ENCODE measurements around the gene DOC2B.
"Not testable (repeated sequence)": the region's sequence is repeated elsewhere in the genome, so short reads cannot be mapped to it uniquely, and the experiment has no call there.

Gene DOC2B

DNA sequence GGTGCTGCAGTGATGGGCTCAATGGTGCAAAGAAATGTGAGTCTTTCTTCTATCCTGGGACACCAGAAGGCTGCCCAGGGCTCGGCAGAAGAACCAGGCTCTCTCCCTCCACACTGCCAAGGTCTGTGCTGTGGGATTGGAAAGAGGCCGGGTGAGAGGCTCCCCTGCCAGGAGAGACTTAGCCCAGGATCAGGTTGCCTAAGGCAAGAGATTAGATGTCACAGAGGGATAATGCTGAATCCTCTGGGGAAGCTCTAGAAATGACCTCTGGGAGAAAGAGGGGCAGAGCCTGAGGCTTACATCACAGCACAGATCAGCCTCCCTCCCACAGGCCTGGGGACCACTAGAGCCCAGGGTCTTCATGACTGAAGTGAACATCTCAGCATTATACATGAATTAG is 5.7 kb upstream of the DOC2B start:
- DNase-seq: no peak

DNA sequence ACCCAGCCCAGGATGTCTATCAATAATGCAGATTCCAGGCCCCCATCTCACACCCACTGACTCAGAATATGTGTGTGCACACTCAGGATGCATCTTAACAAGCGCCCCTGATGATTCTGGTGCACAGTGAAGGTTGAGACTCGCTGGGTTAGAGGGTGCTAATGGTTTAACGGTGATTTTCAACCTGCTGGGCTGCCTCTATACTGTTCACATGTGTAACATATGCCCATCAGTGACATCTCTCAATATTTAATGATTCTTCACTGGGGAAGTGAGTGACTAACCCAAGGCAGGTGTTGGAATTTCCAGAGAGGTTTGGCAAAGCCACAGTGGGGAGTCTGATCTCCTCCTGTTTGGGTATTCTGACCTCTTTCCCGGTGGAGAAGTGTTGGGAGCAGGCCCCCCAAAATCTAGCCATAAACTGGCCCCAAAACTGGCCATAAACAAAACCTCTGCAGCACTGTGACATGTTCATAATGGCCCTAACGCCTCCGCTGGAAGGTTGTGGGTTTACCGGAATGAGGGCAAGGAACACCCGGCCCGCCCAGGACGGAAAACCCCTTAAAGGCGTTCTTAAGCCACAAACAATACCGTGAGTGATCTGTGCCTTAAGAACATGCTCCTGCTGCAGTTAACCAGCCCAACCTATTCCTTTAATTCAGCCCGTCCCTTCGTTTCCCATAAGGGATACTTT is 4.1 kb upstream of the DOC2B start:
- no peak for DNase-seq

DNA sequence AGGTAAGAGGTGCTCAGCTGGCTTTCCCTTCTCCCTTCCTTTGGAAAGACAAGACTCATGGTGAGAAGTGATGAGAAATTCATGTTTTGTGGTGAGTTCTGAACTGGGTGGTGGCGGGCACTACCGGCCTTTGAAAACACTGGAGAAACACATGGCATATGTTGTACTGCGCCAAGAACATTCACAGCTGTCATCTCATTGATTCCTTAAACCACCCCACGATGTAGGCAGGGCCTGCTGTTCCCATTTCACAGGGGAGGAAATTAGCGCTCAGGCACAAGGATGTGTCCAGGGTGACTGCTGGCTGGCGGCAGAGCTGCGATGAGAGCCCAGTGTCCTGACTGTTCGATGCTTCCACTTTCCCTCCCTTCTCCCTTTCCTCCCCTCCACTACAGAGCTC is 1.6 kb upstream of the DOC2B start:
- no peak for DNase-seq

DNA sequence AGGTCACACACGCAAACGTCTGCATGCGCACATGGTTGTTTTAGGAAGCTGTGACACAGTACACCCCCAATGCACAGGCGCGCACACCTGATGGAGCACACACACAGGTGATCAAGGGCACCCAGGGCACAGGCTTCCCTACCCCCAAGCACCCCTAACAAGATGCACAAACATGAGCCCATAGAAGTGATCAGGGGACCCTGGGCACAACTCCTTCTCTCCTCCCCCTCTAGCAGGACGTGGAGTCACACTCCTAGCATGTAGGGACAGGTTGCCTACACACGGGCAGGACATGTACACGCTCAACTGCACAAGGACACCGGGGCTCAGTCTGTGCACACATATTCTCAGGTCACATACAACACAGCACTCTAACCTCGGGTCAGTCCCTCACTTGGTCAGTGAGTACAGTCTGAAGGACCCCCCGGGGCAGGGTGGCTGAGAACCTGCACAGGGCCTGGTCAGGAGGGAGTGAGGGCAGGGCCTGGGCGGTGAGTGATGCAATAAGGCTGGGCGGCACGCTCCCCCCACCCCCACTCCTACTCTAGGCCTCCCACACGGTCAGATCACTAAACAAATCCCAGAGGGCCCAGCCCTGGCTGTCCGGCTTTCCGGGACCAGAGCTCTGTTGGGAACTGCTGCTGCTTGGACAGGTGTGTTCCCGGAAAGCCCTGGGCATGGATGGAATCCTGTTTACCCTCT is 751 bp upstream of the DOC2B start:
- no peak for DNase-seq

DNA sequence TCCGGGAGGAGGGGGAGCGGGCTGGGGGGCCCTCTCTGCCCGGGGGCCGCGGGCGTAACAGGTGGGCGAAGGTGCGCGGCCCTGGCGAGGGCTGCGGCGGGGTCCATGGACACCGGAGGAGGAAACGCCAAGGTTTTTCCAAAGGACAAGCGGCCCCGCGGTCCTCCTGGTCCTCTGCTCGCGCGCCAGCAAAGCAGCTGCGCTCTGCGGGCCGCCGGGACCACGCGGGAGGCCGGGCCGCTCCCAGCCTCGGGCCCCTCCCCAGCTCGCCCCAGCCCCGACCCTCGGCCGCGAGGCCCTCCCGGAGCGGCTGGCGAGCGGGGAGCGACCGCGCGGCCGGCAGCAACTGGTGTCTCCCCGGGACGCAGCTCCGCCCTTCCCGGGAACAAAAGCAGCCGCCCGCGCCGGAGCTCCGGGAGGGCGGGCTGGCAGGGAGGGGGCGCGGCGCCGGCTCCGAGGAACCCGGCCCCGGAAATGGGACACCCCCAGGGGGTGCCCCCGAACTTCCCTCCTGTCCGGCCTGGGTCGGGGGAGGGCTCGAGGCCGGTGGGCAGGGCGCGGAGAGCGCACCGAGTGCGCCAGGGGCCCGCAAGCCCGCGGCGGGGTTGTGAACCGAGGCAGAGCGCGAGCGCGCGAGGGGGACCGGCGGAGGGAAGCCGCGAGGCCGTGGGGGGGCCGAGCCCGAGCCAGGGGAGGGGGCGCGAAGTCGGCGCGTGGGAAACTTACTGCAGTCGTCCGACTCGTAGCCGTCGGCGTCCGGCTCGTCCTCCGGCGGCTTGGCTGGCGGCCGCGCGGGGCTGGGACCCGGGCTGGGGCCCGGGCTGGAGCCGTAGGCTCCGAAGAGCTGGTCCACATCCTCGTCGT is 837 bp downstream of the DOC2B start:
- DNase-seq: no peak

DNA sequence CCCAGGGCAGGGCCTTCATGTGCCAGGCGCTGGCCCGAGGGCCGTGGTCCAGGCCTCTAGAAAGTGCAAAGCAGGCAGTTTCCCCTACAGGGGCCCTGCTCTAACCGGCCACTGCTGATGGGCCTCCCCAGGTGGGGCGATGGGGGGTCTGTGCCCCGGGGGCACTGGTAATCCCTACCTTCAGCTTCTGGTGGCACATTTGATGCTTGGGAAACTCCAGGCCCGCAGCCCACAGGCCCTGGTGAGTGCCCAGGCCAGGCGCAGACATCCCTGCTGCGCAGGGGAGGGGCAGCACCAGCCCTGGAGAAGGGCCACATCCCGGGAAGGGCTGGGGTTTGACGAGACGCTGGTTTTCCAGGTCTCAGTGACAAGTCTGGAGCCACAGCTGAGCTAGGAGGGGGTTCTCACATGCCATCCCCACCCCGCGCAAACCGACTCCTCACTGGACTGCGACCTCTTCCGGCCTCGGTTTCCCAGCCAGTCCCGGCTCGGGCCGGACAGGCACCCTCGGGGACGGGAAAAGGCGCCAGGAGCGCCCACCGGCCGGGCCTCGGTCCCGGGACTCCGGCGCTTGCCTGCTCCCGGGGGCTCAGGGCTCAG is 1.6 kb downstream of the DOC2B start:
- DNase-seq: no peak

DNA sequence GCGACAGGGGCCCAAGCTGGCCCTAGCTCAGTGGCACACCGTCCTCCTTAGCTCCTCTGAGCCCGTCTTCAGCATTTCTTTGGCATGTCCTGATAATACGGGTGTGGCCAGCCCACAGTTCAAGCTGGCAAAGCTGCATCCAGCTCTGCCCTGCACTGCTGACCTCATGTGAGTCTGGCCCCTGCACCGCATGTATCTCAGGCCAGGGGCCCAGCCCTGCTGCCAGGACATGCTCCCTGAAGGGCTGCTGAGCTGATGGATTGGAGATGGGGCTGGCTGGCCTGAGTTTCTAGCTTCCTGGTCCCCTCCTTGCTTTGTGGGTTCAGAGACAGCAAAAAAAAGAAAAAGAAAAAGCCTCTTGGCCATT is 2.4 kb downstream of the DOC2B start:
- DNase-seq: no peak

DNA sequence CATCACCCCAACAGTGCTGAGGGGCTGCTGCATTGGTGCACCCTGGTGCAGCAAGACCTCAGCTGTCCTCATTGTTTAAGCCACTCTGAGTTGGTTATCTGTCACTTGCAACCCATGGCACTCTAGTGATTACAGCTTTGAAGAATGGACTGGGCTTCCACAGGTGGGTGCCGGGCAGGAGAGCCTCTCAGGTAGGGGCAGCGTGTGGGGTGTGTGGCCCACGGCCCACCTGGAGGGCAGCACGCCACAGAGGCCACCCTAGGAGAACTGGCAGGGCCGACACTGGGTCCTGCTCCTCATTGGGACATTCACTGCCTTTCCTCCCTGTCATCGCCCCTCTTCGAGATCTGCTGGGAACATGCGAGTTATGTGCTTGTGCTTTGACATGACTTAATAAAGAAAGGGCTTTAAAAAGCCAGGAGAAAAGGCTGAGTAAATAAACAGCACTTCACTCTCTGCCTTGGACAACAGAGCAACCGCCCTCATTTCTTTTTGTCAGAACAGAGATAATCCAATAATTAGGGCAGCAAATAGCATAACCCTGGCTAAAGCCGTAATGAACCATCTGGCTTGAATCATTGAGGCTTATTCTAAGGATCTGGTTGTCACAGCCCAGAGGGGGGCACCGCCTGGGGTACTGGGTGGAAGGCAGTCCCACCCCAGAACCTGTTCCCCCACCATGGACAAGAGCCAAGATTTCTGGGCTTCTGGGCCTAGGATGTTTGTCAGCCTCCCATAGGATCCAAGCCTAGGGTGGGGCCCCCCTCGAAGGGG is 3.0 kb downstream of the DOC2B start:
- no peak for DNase-seq

DNA sequence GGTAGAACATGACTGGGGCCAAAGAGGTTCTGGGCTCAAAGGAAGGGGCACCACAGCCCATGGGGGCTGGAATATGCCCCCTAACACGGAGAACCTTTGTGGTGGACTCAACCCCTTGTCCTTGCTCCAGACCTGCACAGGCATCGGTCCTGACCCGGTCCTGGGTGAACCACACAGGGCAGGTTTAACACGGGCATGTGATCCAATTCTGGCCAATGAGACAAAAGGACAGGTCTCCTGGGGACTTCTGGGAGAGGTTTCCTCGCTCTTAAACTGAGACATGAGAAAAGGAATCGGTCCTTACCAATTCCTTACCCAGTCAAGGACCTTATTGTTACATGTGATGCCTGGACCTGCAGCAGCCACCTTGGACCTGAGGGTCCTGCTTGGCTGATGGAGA is 3.7 kb downstream of the DOC2B start:
- DNase-seq: no peak

DNA sequence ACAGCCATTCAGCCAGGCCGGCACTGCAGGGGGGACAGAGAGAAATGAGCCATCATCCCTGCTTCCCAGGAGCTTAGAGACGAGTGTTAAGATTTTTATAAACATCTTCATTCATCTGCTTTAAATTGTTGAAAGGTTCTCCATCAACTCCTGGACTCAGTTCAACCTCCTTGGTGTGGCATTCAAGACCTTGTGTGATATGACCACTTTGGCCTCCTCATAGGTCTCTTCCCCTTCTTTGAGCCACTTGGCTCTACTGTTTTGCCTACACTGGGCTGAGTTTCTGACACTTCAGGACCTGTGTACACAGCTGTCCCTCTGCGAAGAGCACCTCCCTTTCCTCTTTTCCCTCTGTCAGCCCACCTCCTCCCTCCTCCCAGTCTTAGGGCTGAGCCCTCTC is 4.3 kb downstream of the DOC2B start:
- DNase-seq: no peak

DNA sequence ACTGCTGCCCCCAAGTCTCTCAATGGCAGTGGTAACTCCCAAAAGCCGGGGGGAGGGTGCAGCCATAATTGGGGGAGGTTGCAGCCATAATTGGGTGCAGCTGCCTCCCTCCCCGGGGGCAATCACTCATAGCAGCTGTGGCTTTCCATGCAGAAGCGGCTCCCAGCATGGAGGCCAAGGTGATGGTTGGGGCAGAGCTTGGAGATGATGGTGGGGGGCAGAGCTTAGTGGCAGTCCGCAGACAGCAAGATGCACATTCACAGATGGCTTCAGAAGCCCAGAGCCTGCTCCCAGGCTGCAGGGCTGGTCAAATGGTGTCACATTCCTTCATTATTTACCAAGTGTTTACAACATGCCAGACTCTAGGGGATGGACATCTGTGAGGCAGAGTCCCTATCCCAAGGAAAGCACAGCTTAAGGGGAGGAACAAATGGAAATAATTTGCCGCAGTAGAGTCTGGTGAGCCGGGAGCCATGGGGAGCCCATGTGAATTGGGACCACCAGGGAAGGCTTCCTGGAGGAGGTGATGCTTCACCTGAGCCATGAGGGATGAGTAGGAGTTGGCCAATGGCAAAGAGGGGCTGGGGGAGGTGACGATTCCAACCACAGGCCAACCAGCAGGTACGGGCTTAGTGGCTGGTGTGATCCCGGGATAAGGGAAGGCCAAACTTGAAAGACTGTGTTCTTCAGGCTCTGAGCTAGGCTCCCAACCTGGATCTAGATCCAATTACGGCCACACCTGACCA is 8.1 kb downstream of the DOC2B start:
- DNase-seq: no peak

DNA sequence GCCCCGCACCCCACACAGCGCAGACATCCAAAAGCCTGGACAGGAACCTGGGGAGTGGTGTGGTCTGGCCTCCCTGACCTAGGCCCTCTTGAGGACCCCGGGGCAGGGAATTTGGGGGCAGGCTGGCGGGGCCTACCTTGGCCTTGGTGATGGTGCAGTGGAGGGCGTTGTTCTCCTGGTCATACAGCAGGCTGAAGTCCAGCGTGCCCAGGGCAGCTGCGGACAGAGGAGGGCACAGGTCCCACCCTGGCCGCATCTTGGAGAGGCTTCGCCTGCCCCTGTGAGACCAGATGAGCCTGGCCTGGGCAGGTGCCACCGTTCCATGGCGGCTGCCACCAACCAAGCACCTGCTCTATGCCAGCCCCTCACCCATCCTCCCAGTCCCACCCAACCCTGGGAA is 9.0 kb downstream of the DOC2B start:
- no peak for DNase-seq

DNA sequence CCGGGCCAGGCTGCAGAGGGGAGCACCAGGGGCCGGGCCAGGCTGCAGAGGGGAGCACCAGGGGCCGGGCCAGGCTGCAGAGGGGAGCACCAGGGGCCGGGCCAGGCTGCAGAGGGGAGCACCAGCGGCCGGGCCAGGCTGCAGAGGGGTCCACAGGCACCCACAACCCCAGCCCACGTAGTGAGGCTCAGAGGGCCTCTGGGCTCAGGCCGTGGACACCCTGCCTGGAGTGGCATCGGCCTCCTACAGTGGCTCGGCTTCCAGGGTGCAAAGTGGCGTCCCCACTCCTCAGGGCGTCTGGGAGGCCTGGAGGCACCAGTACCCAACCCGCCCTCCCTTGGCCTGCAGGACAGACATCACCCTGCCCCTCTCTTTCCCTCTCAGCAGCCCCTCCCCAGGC is 9.6 kb downstream of the DOC2B start:
- no peak for DNase-seq

DNA sequence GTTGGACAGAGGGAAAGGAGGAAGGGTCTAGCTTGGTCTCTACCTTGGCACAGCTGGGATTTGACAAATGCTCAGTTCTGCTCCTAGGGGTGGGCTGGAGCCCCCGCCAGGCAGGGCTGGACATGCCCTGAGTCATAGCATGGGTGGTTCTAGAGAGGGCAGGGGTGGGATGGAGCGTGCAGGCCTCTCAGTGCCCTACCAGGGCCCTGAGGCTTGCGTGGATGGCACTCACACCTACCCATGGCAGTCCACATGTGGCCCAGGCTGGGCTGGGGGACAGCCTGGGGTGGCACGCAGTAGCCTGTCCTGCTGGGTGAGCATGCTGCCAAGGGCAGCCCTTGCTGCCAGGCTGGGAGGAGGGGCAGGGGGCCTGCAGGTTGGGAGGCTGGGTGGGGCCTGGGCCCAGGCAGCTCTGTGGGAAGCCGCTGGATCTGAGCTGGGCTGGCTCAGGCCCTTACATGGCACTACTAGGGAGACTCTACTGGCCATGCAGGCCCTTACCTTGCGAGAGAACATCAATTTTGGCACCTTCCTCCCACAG is 11.2 kb downstream of the DOC2B start:
- no peak for DNase-seq

DNA sequence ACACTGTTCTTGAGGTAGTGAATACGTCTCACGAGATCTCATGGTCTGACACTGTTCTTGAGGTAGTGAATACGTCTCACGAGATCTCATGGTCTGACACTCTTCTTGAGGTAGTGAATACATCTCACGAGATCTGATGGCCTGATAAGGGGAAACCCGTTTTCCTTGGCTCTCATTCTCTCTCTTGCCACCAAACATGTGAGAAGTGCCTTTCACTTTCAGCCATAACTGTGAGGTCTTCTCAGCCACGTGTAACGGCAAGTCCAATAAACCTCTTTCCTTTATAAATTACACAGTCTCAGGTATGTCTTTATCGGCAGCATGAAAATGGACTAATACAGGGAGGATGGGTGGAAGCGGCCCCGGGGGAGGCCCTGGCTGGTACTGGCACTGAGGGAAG is 12.8 kb downstream of the DOC2B start:
- not testable (repeated sequence) for DNase-seq

DNA sequence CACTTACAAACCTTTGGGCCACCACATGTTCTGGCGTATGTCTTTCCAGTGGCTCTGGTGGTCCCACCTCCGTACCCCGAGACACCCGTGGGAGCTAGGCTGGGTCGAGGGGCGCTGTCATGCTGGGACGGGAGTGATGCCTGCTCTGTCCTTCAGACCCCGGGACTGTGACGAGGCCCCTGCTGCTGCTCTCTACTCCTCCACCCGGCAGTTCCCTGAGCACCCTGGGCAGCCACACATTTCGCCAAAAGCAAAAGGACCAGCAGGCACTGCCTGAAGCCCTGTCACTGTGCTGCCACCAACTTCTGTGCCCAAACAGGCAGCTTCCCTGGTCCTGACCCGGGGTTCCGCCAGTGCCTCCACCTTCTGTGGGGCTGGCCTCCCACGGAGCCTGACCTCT is 15.5 kb downstream of the DOC2B start:
- no peak for DNase-seq

DNA sequence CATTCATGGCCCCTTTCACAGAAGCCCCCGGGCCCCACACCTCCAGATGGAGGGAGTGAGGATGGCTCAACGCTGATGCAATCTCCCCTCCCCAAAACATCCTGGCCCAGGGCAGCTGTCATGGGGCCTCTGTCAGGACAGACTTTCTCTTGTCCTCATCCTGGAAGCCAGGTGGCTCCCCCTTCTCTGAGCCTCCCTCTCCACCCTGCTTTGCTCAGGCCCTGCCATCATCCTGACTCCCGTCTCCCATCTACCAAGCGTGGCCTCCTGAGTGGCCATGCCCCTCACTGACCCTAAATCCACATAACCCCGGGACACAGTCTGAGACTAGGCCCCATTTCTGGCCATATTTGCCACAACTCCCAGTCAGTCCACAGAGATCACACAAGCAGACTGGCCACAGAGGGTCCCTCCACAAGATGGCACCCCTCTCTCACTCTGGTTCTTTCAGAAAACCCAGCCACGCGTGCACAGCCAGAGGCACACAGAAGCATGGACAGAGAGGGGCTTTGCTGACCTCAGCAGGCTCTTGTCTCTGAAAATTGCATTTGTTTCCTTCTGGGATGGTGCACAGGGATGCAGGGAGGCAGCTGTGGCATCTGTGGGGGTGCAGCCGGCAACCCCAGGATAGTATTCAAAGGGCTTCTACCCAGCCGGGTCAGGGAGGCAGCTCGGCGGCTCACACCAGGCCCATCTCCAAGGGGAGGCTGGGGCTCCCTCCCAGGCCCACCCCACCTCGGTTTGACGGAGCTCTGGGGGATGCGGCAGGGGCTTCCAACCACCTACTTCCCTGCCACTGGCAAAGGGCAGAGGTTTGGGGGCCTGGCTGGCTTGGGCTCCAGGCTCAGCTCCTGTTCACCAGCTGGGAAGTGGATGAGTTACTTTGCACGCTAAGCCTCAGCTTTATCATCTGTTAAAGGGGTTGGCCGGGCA is 16.9 kb downstream of the DOC2B start:
- DNase-seq: no peak

DNA sequence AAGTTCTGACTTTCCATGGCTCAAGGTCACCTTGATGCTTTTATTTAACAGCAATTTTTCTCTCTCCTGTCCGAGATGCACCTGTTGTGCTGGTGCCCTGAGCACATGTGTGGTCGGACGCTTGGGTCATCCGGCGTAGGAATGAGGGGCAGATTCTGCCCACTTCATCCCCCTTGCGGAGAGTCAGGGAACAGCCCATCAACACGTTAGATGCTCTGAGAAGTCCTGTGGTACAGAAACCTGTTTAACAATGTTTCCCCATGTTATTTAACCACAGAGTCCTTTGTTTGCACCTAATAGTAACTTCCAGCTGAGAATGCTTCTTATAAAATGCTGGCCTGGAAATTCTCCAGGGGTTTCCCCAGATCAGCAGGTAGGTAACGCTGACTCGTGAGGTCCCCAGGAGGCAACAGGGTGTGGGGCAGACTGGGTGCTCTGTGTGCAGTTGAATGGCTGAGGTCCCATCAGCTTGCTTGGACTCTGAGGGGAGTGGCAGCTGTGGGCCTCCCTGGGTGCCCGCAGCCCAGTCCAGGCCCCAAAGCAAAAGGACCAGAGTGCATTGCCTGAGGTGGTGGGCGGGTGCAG is 17.8 kb downstream of the DOC2B start:
- no peak for DNase-seq

DNA sequence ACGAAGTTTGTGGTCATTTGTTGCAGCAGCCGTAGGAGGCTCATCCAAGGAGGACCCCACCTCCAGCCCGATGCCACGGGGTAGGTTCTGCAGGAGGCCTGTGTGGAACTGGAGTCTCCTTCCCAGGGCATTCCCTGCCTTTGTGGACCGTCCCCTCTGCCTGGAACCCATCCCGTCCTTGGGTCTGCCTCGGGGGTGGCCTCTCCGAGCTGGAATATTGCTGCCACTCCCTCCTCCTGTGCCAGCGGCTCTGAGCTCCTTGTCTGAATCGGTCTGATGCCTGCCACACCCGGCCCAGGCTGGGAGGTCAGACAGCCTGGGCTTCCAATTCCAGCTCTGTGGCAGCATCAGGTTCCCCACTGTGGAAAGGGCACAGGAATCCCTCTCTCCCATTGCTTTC is 18.8 kb downstream of the DOC2B start:
- no peak for DNase-seq

DNA sequence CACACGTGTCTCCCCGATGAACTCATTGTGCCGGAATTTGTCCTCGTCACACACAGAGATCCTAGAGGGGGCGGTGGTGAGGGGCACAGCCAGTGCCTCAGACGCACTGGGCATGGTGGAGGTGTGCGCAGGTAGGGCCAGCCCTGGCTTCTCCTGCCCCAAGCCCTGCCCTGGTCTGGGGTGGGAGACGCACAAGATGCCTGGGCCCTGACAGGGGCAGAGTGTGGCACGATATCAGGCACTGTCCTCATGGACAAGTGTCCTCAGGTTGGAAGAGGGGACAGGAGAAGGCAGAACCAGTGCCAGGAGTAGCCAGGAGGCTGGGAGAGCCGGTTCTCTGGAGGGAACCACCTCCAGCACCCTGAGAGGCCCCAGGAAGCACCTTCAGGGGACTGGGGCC is 20.0 kb downstream of the DOC2B start:
- no peak for DNase-seq
